ENCODE measurements around the gene TRIM14.
A peak's percentile ranks its signal among the peaks of the same experiment; 100 is the strongest.
"Not testable (repeated sequence)": the region's sequence is repeated elsewhere in the genome, so short reads cannot be mapped to it uniquely, and the experiment has no call there.

The TRIM14 gene

GRCh38 chr9:98142925-98143481 lies 24.0 kb upstream of the TRIM14 start:
- DNase-seq (ENCODE audit: extremely low spot score, insufficient read length, low read depth) (no peak), FAIRE-seq (no peak)

- DNase-seq (ENCODE audit: extremely low spot score, insufficient read length, low read depth) (no peak), FAIRE-seq (no peak)
Measured at GRCh38 chr9:98142182-98142907, 23.3 kb upstream of the TRIM14 start.

GRCh38 chr9:98140503-98140902 lies 21.5 kb upstream of the TRIM14 start:
- no peak for DNase-seq (ENCODE audit: extremely low spot score, insufficient read length, low read depth)
- FAIRE-seq = no peak

GRCh38 chr9:98136489-98136888 lies 17.5 kb upstream of the TRIM14 start:
- no peak for FAIRE-seq
- no peak for DNase-seq (ENCODE audit: extremely low spot score, insufficient read length, low read depth)

GRCh38 chr9:98135938-98136337 lies 16.9 kb upstream of the TRIM14 start:
- FAIRE-seq (no peak), DNase-seq (ENCODE audit: extremely low spot score, insufficient read length, low read depth) (no peak)

- FAIRE-seq (no peak), DNase-seq (ENCODE audit: extremely low spot score, insufficient read length, low read depth) (no peak)
Measured at GRCh38 chr9:98135558-98135934, 16.5 kb upstream of the TRIM14 start.

- no peak for DNase-seq (ENCODE audit: extremely low spot score, insufficient read length, low read depth)
- no peak for FAIRE-seq
Measured at GRCh38 chr9:98134702-98135557, 15.9 kb upstream of the TRIM14 start.

GRCh38 chr9:98132806-98133631 lies 14.0 kb upstream of the TRIM14 start:
- no peak for DNase-seq (ENCODE audit: extremely low spot score, insufficient read length, low read depth)
- FAIRE-seq = no peak

- no peak for FAIRE-seq
- DNase-seq (ENCODE audit: extremely low spot score, insufficient read length, low read depth) = no peak
Measured at GRCh38 chr9:98132158-98132557, 13.1 kb upstream of the TRIM14 start.

- no peak for FAIRE-seq
- DNase-seq (ENCODE audit: extremely low spot score, insufficient read length, low read depth) = no peak
Measured at GRCh38 chr9:98130576-98131228, 11.7 kb upstream of the TRIM14 start.

GRCh38 chr9:98130060-98130459 lies 11.0 kb upstream of the TRIM14 start:
- DNase-seq (ENCODE audit: extremely low spot score, insufficient read length, low read depth); FAIRE-seq: not testable (repeated sequence)

- peak; percentile 89 for FAIRE-seq
- peak; percentile 52 for DNase-seq (ENCODE audit: extremely low spot score, insufficient read length, low read depth)
Measured at GRCh38 chr9:98129451-98129881, 10.4 kb upstream of the TRIM14 start.

GRCh38 chr9:98128316-98128715 lies 9.3 kb upstream of the TRIM14 start:
- DNase-seq (ENCODE audit: extremely low spot score, insufficient read length, low read depth) = no peak

GRCh38 chr9:98127226-98127625 lies 8.2 kb upstream of the TRIM14 start:
- DNase-seq (ENCODE audit: extremely low spot score, insufficient read length, low read depth) (no peak), FAIRE-seq (no peak)

More at GRCh38 chr9:98128316-98128715, 9.3 kb upstream of the TRIM14 start:
- no peak for FAIRE-seq

GRCh38 chr9:98124637-98125426 lies 5.8 kb upstream of the TRIM14 start:
- FAIRE-seq (no peak), DNase-seq (ENCODE audit: extremely low spot score, insufficient read length, low read depth) (no peak)

- DNase-seq (ENCODE audit: extremely low spot score, insufficient read length, low read depth); FAIRE-seq: not testable (repeated sequence)
Measured at GRCh38 chr9:98124091-98124490, 5.1 kb upstream of the TRIM14 start.

GRCh38 chr9:98121058-98121457 lies 2.0 kb upstream of the TRIM14 start:
- FAIRE-seq (no peak), DNase-seq (ENCODE audit: extremely low spot score, insufficient read length, low read depth) (no peak)

GRCh38 chr9:98120476-98120875 lies 1.5 kb upstream of the TRIM14 start:
- no peak for FAIRE-seq
- no peak for DNase-seq (ENCODE audit: extremely low spot score, insufficient read length, low read depth)

Measured in GM18507 (cell line).